Gastroesophageal sphincter (tissue), 4 donors: ENCODE measurements around the gene WDR82. TPM values are rescaled to one million over a fixed set of nuclear protein-coding genes. Genes with fewer than 3 reads are reported as not detected.
A peak's percentile ranks its signal among the peaks of the same experiment; 100 is the strongest.

ENCODE experiments used
- ATAC-seq: fragments of 150-250 bp; one replicate; pipeline ENCODE4 v1.9.1; 2016; ENCODE audit warnings: mild to moderate bottlenecking, moderate library complexity
- H3K27ac ChIP-seq, 4 donors: fragments of 200-600 bp; sonication (generic) in 3 of 4; 1 replicate in 3 of 4; 2 replicates in 1 of 4; pipeline ENCODE4 v1.5.1; 2016 to 2019
- H3K27me3 ChIP-seq: fragments of 200-600 bp; sonication (generic); one replicate; pipeline ENCODE4 v1.5.1; 2019
- H3K36me3 ChIP-seq, 2 donors: fragments of 200-600 bp; sonication (generic); one replicate each; pipeline ENCODE4 v1.5.1; 2019; ENCODE audit warnings: control low read depth in 1 of 2
- H3K4me1 ChIP-seq, 3 donors: fragments of 200-600 bp; sonication (generic); 1 replicate in 2 of 3; 2 replicates in 1 of 3; pipeline ENCODE4 v1.5.1; 2016 to 2019; ENCODE audit warnings: control low read depth in 2 of 3
- H3K4me3 ChIP-seq, 2 donors: fragments of 200-600 bp; sonication (generic); one replicate each; pipeline ENCODE4 v1.5.1; 2019; ENCODE audit warnings: mild to moderate bottlenecking in 1 of 2, moderate library complexity in 1 of 2
- H3K9me3 ChIP-seq, 3 donors: fragments of 200-600 bp; sonication (generic); one replicate each; pipeline ENCODE4 v1.5.1; 2017 to 2019; ENCODE audit warnings: control low read depth in 2 of 3
- CTCF ChIP-seq, 4 experiments: fragments of 200-600 bp in 2 of 4; fragments of 450-650 bp in 2 of 4; sonication (generic) in 1 of 4; IDR thresholded peaks; one replicate each; pipeline ENCODE4 v1.5.1; 2017 to 2019; ENCODE audit warnings: antibody characterized with exemption in 4 of 4, mild to moderate bottlenecking in 2 of 4, moderate library complexity in 2 of 4
- EP300 ChIP-seq: sonication (generic); formaldehyde crosslinking; IDR thresholded peaks from one replicate; pipeline ENCODE4 v1.6.1; 2017; ENCODE audit warnings: antibody characterized with exemption, mild to moderate bottlenecking
- POLR2A ChIP-seq, 2 donors: fragments of 450-650 bp; IDR thresholded peaks; one replicate each; pipeline ENCODE4 v1.6.1; 2017; ENCODE audit warnings: antibody characterized with exemption in 2 of 2, mild to moderate bottlenecking in 2 of 2, moderate library complexity in 1 of 2
- POLR2AphosphoS5 ChIP-seq: sonication (generic); formaldehyde crosslinking; IDR thresholded peaks from one replicate; pipeline ENCODE4 v1.6.1; 2017; ENCODE audit warnings: antibody characterized with exemption
- WGBS, 2 donors: methylation state at CpG; one replicate each; pipeline ENCODE4 v1.1.5; 2018; ENCODE audit warnings: low coverage in 1 of 2; 5-methylcytosine and 5-hydroxymethylcytosine counted together
- total RNA-seq, 4 donors: library from RNA; depleted of rRNA; stranded (reverse); fragments of >200 nt; gene quantifications; one replicate each; pipeline ENCODE4 v1.1.0, GENCODE V29; 2016

The WDR82 gene
- total RNA-seq, 4 donors from 2014 or later = 63.7 to 92.0 (median 86.7) TPM

- no peak for TF ChIP-seq CTCF (IDR thresholded peaks at IDR 0.05)
- TF ChIP-seq POLR2AphosphoS5 = no peak
- TF ChIP-seq POLR2A (IDR thresholded peaks at IDR 0.05) = no peak
- no peak for TF ChIP-seq EP300
- H3K27me3 ChIP-seq = no peaks in the 10 kb centered on the region
- WGBS, 2 donors = 33 to 83% methylated on average over 1 of the region's 5 CpGs
- H3K36me3 ChIP-seq = peaks cover 0 to 38% of the 10 kb centered on the region in 2 donors
- peaks cover 0 to 88% (median 41%) of the 10 kb centered on the region in 3 donors for H3K4me1 ChIP-seq
- peak overlapping the region in 3 of 4 donors; percentile 89 to 99 (median 95) for H3K27ac ChIP-seq
- no peak overlapping the region for H3K4me3 ChIP-seq
- H3K9me3 ChIP-seq = no peaks in the 10 kb centered on the region
- ATAC-seq = no peak
Measured at GRCh38 chr3:52236424-52236886, 42.0 kb downstream of the WDR82 start.

GRCh38 chr3:52234516-52235447, 43.7 kb downstream of the WDR82 start:
- Histone ChIP-seq H3K27me3 (no peaks in the 10 kb centered on the region), H3K27ac (peak overlapping the region in 1 of 4 donors; percentile 8), H3K9me3 (no peaks in the 10 kb centered on the region), H3K4me3 (no peak overlapping the region), H3K4me1 (peaks cover 0 to 79% (median 34%) of the 10 kb centered on the region in 3 donors), H3K36me3 (peaks cover 0 to 55% of the 10 kb centered on the region in 2 donors)
- 40 to 87% methylated on average over 1 to 6 of the region's 15 CpGs for WGBS, 2 donors
- ATAC-seq = no peak
- TF ChIP-seq POLR2AphosphoS5 (no peak), POLR2A (IDR thresholded peaks at IDR 0.05) (no peak), CTCF (IDR thresholded peaks at IDR 0.05) (no peak), EP300 (no peak)

GRCh38 chr3:52233968-52234367, 44.5 kb downstream of the WDR82 start:
- Histone ChIP-seq H3K9me3 (no peaks in the 10 kb centered on the region), H3K36me3 (peaks cover 0 to 63% of the 10 kb centered on the region in 2 donors), H3K27ac (peak overlapping the region in 1 of 4 donors; percentile 8), H3K4me3 (no peak overlapping the region), H3K4me1 (peaks cover 0 to 75% (median 33%) of the 10 kb centered on the region in 3 donors), H3K27me3 (no peaks in the 10 kb centered on the region)
- no peak for ATAC-seq
- TF ChIP-seq EP300 (no peak), POLR2AphosphoS5 (no peak), POLR2A (IDR thresholded peaks at IDR 0.05) (no peak), CTCF (IDR thresholded peaks at IDR 0.05) (no peak)
- 76% methylated on average over 3 of the region's 3 CpGs; no CpG with 5 or more reads in 1 of the 2 donors for WGBS, 2 donors

GRCh38 chr3:52233108-52233591, 45.3 kb downstream of the WDR82 start:
- H3K4me3 ChIP-seq = no peak overlapping the region
- no peak for ATAC-seq
- peaks cover 0 to 71% of the 10 kb centered on the region in 2 donors for H3K36me3 ChIP-seq
- peaks cover 0 to 70% (median 31%) of the 10 kb centered on the region in 3 donors for H3K4me1 ChIP-seq
- TF ChIP-seq CTCF (IDR thresholded peaks at IDR 0.05) (no peak), POLR2AphosphoS5 (no peak), EP300 (no peak), POLR2A (IDR thresholded peaks at IDR 0.05) (no peak)
- 88% methylated on average over 2 of the region's 5 CpGs; no CpG with 5 or more reads in 1 of the 2 donors for WGBS, 2 donors
- H3K27ac ChIP-seq = no peak overlapping the region
- no peaks in the 10 kb centered on the region for H3K27me3 ChIP-seq
- no peaks in the 10 kb centered on the region for H3K9me3 ChIP-seq
